T-cell (primary cell): ENCODE data around the gene ORM2. TPM values are rescaled to one million over a fixed set of nuclear protein-coding genes. Genes with fewer than 3 reads are reported as not detected.

Experiments used
- ATAC-seq, 4 experiments: fragments of 200-7000 bp in 3 of 4; fragments of 150-1000 bp in 1 of 4; cut with Tn5 transposase; replicated peaks in 1 of 4; 1 replicate in 3 of 4; 2 replicates in 1 of 4; pipeline ENCODE4 v1.10.0; 2021; ENCODE audit warnings: moderate library complexity in 3 of 4, mild to moderate bottlenecking in 2 of 4, moderate number of reproducible peaks in 1 of 4
- CTCF ChIA-PET, 2 donors: fragments of 300-600 bp; sonication (Branson Sonifier 250); formaldehyde crosslinking; loops; one replicate each; lab custom pipeline; 2022; ENCODE audit warnings: antibody characterized with exemption in 2 of 2; lab: Charles Lee
- POLR2A ChIA-PET, 2 donors: fragments of 300-600 bp; sonication (Branson Sonifier 250); formaldehyde crosslinking; loops; one replicate each; lab custom pipeline; 2022; ENCODE audit warnings: antibody characterized with exemption in 2 of 2; lab: Charles Lee
- DNase-seq, 35 experiments: peaks; one replicate each; pipeline versions ENCODE4 v3.0.0 to v3.0.0-alpha.2; 2013 to 2023
- H3K27ac ChIP-seq: one replicate; pipeline ENCODE4 v1.5.1; 2013; ENCODE audit warnings: low read length
- H3K27me3 ChIP-seq, 2 experiments: replicated peaks in 1 of 2; 1 replicate in 1 of 2; 2 replicates in 1 of 2; pipeline versions ENCODE4 v1.6.1 to v1.7.0; 2013; ENCODE audit warnings: low read length in 1 of 2, mixed read lengths in 1 of 2; ENCODE audit not compliant: control insufficient read depth in 2 of 2, insufficient read depth in 2 of 2; ENCODE audit errors: extremely low read depth in 1 of 2
- H3K36me3 ChIP-seq, 2 donors: 1 replicate in 1 of 2; 2 replicates in 1 of 2; pipeline versions ENCODE4 v1.6.1 to v1.7.0; 2013; ENCODE audit warnings: low read length in 1 of 2; ENCODE audit not compliant: control insufficient read depth in 2 of 2, insufficient read depth in 1 of 2; ENCODE audit errors: extremely low read depth in 1 of 2
- H3K4me1 ChIP-seq, 2 experiments: 1 replicate in 1 of 2; 2 replicates in 1 of 2; pipeline versions ENCODE4 v1.6.1 to v1.7.0; 2013; ENCODE audit warnings: low read length in 2 of 2, mixed read lengths in 1 of 2; ENCODE audit not compliant: insufficient read depth in 2 of 2, control insufficient read depth in 1 of 2; ENCODE audit errors: extremely low read depth in 1 of 2
- H3K4me3 ChIP-seq, 2 donors: 1 replicate in 1 of 2; 2 replicates in 1 of 2; pipeline versions ENCODE4 v1.5.1 to v1.7.0; 2013; ENCODE audit warnings: mild to moderate bottlenecking in 2 of 2, low read length in 1 of 2, moderate library complexity in 1 of 2; ENCODE audit not compliant: control insufficient read depth in 1 of 2; ENCODE audit errors: extremely low read depth in 1 of 2
- H3K9me3 ChIP-seq: 2 replicates; pipeline ENCODE4 v1.7.0; 2013
- H3K27ac Mint-ChIP-seq, 2 donors: one replicate each; pipeline ENCODE4 v1.8.0; 2020 to 2021; ENCODE audit warnings: mild to moderate bottlenecking in 2 of 2, mixed read lengths in 2 of 2
- H3K27me3 Mint-ChIP-seq, 2 donors: one replicate each; pipeline ENCODE4 v1.8.0; 2021 to 2022; ENCODE audit warnings: mixed read lengths in 2 of 2
- H3K36me3 Mint-ChIP-seq: one replicate; pipeline ENCODE4 v1.8.0; 2021; ENCODE audit warnings: mixed read lengths
- H3K4me1 Mint-ChIP-seq, 3 donors: one replicate each; pipeline ENCODE4 v1.8.0; 2020 to 2022; ENCODE audit warnings: mixed read lengths in 3 of 3, mild to moderate bottlenecking in 1 of 3
- H3K4me3 Mint-ChIP-seq, 3 donors: one replicate each; pipeline ENCODE4 v1.8.0; 2020 to 2022; ENCODE audit warnings: mild to moderate bottlenecking in 3 of 3, mixed read lengths in 3 of 3, moderate library complexity in 3 of 3
- H3K9me3 Mint-ChIP-seq, 3 donors: one replicate each; pipeline ENCODE4 v1.8.0; 2020 to 2022; ENCODE audit warnings: mixed read lengths in 3 of 3
- WGBS: methylation state at CpG from one replicate; pipeline ENCODE4 v1.1.5; 2013; ENCODE audit warnings: missing lambda C conversion rate; ENCODE audit not compliant: insufficient coverage; 5-methylcytosine and 5-hydroxymethylcytosine counted together
- total RNA-seq, 35 experiments: library from RNA in 6 of 35; stranded (reverse) in 6 of 35; fragments of 120-200 nt in 1 of 35; gene quantifications; one replicate each; pipeline versions ENCODE4 v1.2.1 to v1.2.4 and lab custom pipeline; 2013 to 2026

Gene ORM2
- total RNA-seq, 5 donors from 2014 or later (not counting 1 experiment from before 2014, with no cell fraction given): 1.4 to 2.2 (median 1.8) TPM; not detected in 2

GRCh38 chr9:114338187-114338586, 8.5 kb downstream of the ORM2 start:
- CTCF ChIA-PET: interaction anchor here in 1 of 2 donors (0.6 to 1.1 kb wide), 2 partner anchors 47 to 68 kb away, joined by 3 to 4 read pairs; no protein-coding TSS in a partner anchor
- Mint-ChIP-seq H3K4me1 (peaks cover 15 to 19% (median 16%) of the 10 kb centered on the region in 3 donors), H3K36me3 (peaks cover 56% of the 10 kb centered on the region), H3K9me3 (no peaks in the 10 kb centered on the region), H3K27me3 (no peaks in the 10 kb centered on the region), H3K4me3 (no peak overlapping the region), H3K27ac (peak overlapping the region; percentile 29 to 49)
- POLR2A ChIA-PET: interaction anchor here in 1 of 2 donors (0.7 kb wide), 1 partner anchor 268 kb away, joined by 3 read pairs; no protein-coding TSS in a partner anchor
- Histone ChIP-seq H3K36me3 (peaks cover 35 to 85% of the 10 kb centered on the region in 2 donors), H3K27ac (no peak overlapping the region), H3K27me3 (no peaks in the 10 kb centered on the region), H3K4me1 (peaks cover 0 to 13% of the 10 kb centered on the region in 2 experiments), H3K9me3 (no peaks in the 10 kb centered on the region), H3K4me3 (no peak overlapping the region)
- no peak for ATAC-seq
- WGBS: 100% methylated on average over 1 of the region's 2 CpGs
- no peak for DNase-seq

- ChIA-PET POLR2A (interaction anchor here in 1 of 2 donors (0.6 kb wide), 1 partner anchor 226 kb away, joined by 3 read pairs; no protein-coding TSS in a partner anchor), CTCF (interaction anchor here in 1 of 2 donors (1.1 kb wide), 1 partner anchor 46 kb away, joined by 3 read pairs; no protein-coding TSS in a partner anchor)
- H3K27ac ChIP-seq: peak overlapping the region; percentile 16
- DNase-seq (peak in 32 of 35 experiments; percentile 8 to 75 (median 45)), ATAC-seq (peak; percentile 43 to 69 (median 54))
- peak overlapping the region in 1 of 2 donors; percentile 48 for H3K27ac Mint-ChIP-seq
- no peaks in the 10 kb centered on the region for H3K9me3 Mint-ChIP-seq
- H3K4me1 Mint-ChIP-seq: peaks cover 19 to 30% (median 20%) of the 10 kb centered on the region in 3 donors
- peaks cover 35 to 96% of the 10 kb centered on the region in 2 donors for H3K36me3 ChIP-seq
- no peaks in the 10 kb centered on the region for H3K27me3 Mint-ChIP-seq
- peaks cover 0 to 13% of the 10 kb centered on the region in 2 experiments for H3K4me1 ChIP-seq
- WGBS: 85% methylated on average over 14 of the region's 16 CpGs
- no peak overlapping the region for H3K4me3 Mint-ChIP-seq
- peaks cover 67% of the 10 kb centered on the region for H3K36me3 Mint-ChIP-seq
- no peaks in the 10 kb centered on the region for H3K9me3 ChIP-seq
- no peak overlapping the region for H3K4me3 ChIP-seq
- no peaks in the 10 kb centered on the region for H3K27me3 ChIP-seq
Observed at GRCh38 chr9:114339130-114339908, 9.7 kb downstream of the ORM2 start.

- POLR2A ChIA-PET: no interaction called here
- peaks cover 76% of the 10 kb centered on the region for H3K36me3 Mint-ChIP-seq
- Histone ChIP-seq H3K27me3 (no peaks in the 10 kb centered on the region), H3K9me3 (no peaks in the 10 kb centered on the region), H3K27ac (no peak overlapping the region), H3K36me3 (peaks cover 43 to 99% of the 10 kb centered on the region in 2 donors), H3K4me1 (peaks cover 0 to 17% of the 10 kb centered on the region in 2 experiments), H3K4me3 (no peak overlapping the region)
- no peak for DNase-seq
- peak overlapping the region; percentile 27 to 68 for H3K27ac Mint-ChIP-seq
- no peaks in the 10 kb centered on the region for H3K27me3 Mint-ChIP-seq
- peaks cover 16 to 27% (median 26%) of the 10 kb centered on the region in 3 donors for H3K4me1 Mint-ChIP-seq
- H3K9me3 Mint-ChIP-seq: no peaks in the 10 kb centered on the region
- ATAC-seq: no peak
- no peak overlapping the region for H3K4me3 Mint-ChIP-seq
- WGBS: 87% methylated on average over 5 of the region's 12 CpGs
- CTCF ChIA-PET: no interaction called here
Observed at GRCh38 chr9:114341152-114341830, 11.6 kb downstream of the ORM2 start.

GRCh38 chr9:114341991-114342390, 12.3 kb downstream of the ORM2 start:
- Histone ChIP-seq H3K4me1 (peaks cover 0 to 17% of the 10 kb centered on the region in 2 experiments), H3K36me3 (peaks cover 47 to 100% of the 10 kb centered on the region in 2 donors), H3K27me3 (no peaks in the 10 kb centered on the region), H3K4me3 (no peak overlapping the region), H3K27ac (no peak overlapping the region), H3K9me3 (no peaks in the 10 kb centered on the region)
- Mint-ChIP-seq H3K9me3 (no peaks in the 10 kb centered on the region), H3K4me1 (peaks cover 20 to 28% (median 27%) of the 10 kb centered on the region in 3 donors), H3K36me3 (peaks cover 77% of the 10 kb centered on the region), H3K27me3 (no peaks in the 10 kb centered on the region), H3K4me3 (no peak overlapping the region), H3K27ac (peak overlapping the region; percentile 61 to 63)
- no peak for DNase-seq
- POLR2A ChIA-PET: interaction anchor here in 1 of 2 donors (0.5 kb wide), 1 partner anchor 53 kb away, joined by 4 read pairs; no protein-coding TSS in a partner anchor
- 78% methylated on average over 3 of the region's 4 CpGs for WGBS
- no peak for ATAC-seq
- CTCF ChIA-PET: no interaction called here

- POLR2A ChIA-PET: no interaction called here
- CTCF ChIA-PET: interaction anchor here in 1 of 2 donors (0.8 kb wide), 1 partner anchor 11 kb away, joined by 3 read pairs; no protein-coding TSS in a partner anchor
- 80% methylated on average over 1 of the region's 5 CpGs for WGBS
Observed at GRCh38 chr9:114342755-114343440, 13.2 kb downstream of the ORM2 start.

More at GRCh38 chr9:114342755-114343440, 13.2 kb downstream of the ORM2 start:
- ATAC-seq (no peak), DNase-seq (no peak)
- Mint-ChIP-seq H3K27me3 (no peaks in the 10 kb centered on the region), H3K9me3 (no peaks in the 10 kb centered on the region), H3K4me1 (peaks cover 23 to 30% (median 27%) of the 10 kb centered on the region in 3 donors), H3K36me3 (peaks cover 75% of the 10 kb centered on the region), H3K4me3 (no peak overlapping the region), H3K27ac (peak overlapping the region; percentile 41 to 76)
- H3K4me3 ChIP-seq: no peak overlapping the region
- H3K36me3 ChIP-seq: peaks cover 47 to 100% of the 10 kb centered on the region in 2 donors
- no peaks in the 10 kb centered on the region for H3K27me3 ChIP-seq
- no peak overlapping the region for H3K27ac ChIP-seq
- H3K4me1 ChIP-seq: peaks cover 0 to 17% of the 10 kb centered on the region in 2 experiments
- H3K9me3 ChIP-seq: no peaks in the 10 kb centered on the region
